ENCODE data around the gene FUT4.
"Not testable (repeated sequence)": the region's sequence is repeated elsewhere in the genome, so short reads cannot be mapped to it uniquely, and the experiment has no call there.

The FUT4 gene

GRCh38 chr11:94544646-94545263, 1.0 kb downstream of the FUT4 start:
- Histone ChIP-seq H3K36me3 (ENCODE audit: insufficient read depth, low read length) (no peaks in the 10 kb centered on the region), H3K9me3 (ENCODE audit: low read depth, low read length) (no peaks in the 10 kb centered on the region), H3K9ac (ENCODE audit: insufficient read length) (peak overlapping the region; percentile 92), H3K4me3 (peak overlapping the region; percentile 90), H3K27ac (no peak overlapping the region)
- no peak for TF ChIP-seq POLR2AphosphoS5 (IDR thresholded peaks at IDR 0.05; ENCODE audit: borderline replicate concordance, low read depth, low read length)
- no peak for DNase-seq (ENCODE audit: low read depth, low spot score)

GRCh38 chr11:94545264-94546161, 1.8 kb downstream of the FUT4 start:
- no peak overlapping the region for H3K27ac ChIP-seq
- H3K4me3 ChIP-seq = peak overlapping the region; percentile 90
- H3K36me3 ChIP-seq (ENCODE audit: insufficient read depth, low read length) = no peaks in the 10 kb centered on the region
- no peaks in the 10 kb centered on the region for H3K9me3 ChIP-seq (ENCODE audit: low read depth, low read length)
- no peak for DNase-seq (ENCODE audit: low read depth, low spot score)
- TF ChIP-seq EZH2 (IDR thresholded peaks at IDR 0.05) = no peak
- TF ChIP-seq FOXP2 (optimal IDR thresholded peaks at IDR 0.05; ENCODE audit: control extremely low read depth, extremely low read length, insufficient read depth) = no peak
- no peak for TF ChIP-seq POLR2AphosphoS5 (IDR thresholded peaks at IDR 0.05; ENCODE audit: borderline replicate concordance, low read depth, low read length)
- H3K9ac ChIP-seq (ENCODE audit: insufficient read length) = no peak overlapping the region

DNA sequence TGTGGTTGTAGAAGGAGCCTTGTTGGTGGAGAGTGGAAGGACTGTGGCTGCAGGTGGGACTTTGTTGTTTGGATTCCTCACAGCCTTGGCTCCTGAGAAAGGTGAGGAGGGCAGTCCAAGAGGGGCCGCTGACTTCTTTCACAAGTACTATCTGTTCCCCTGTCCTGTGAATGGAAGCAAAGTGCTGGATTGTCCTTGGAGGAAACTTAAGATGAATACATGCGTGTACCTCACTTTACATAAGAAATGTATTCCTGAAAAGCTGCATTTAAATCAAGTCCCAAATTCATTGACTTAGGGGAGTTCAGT, 2.4 kb downstream of the FUT4 start:
- no peak overlapping the region for H3K9ac ChIP-seq (ENCODE audit: insufficient read length)
- DNase-seq (ENCODE audit: low read depth, low spot score) = no peak
- no peaks in the 10 kb centered on the region for H3K36me3 ChIP-seq (ENCODE audit: insufficient read depth, low read length)
- H3K4me3 ChIP-seq = peak overlapping the region; percentile 90
- no peaks in the 10 kb centered on the region for H3K9me3 ChIP-seq (ENCODE audit: low read depth, low read length)
- TF ChIP-seq EZH2 (IDR thresholded peaks at IDR 0.05) = no peak
- TF ChIP-seq FOXP2 (optimal IDR thresholded peaks at IDR 0.05; ENCODE audit: control extremely low read depth, extremely low read length, insufficient read depth) = no peak
- TF ChIP-seq POLR2AphosphoS5 (IDR thresholded peaks at IDR 0.05; ENCODE audit: borderline replicate concordance, low read depth, low read length) = no peak
- no peak overlapping the region for H3K27ac ChIP-seq

GRCh38 chr11:94546886-94547285, 3.2 kb downstream of the FUT4 start:
- peak overlapping the region; percentile 3 for H3K9ac ChIP-seq (ENCODE audit: insufficient read length)
- DNase-seq (ENCODE audit: low read depth, low spot score) = no peak
- 0 out of 2 replicates have a peak overlapping the region, but pooled peaks have one; percentile 1 for H3K27ac ChIP-seq
- peak overlapping the region; percentile 90 for H3K4me3 ChIP-seq
- H3K36me3 ChIP-seq (ENCODE audit: insufficient read depth, low read length) = no peaks in the 10 kb centered on the region
- no peak for TF ChIP-seq POLR2AphosphoS5 (IDR thresholded peaks at IDR 0.05; ENCODE audit: borderline replicate concordance, low read depth, low read length)
- TF ChIP-seq FOXP2 (optimal IDR thresholded peaks at IDR 0.05; ENCODE audit: control extremely low read depth, extremely low read length, insufficient read depth) = no peak
- H3K9me3 ChIP-seq (ENCODE audit: low read depth, low read length) = no peaks in the 10 kb centered on the region

- Histone ChIP-seq H3K9me3 (ENCODE audit: low read depth, low read length) (no peaks in the 10 kb centered on the region), H3K4me3 (no peak overlapping the region), H3K27ac (no peak overlapping the region), H3K36me3 (ENCODE audit: insufficient read depth, low read length) (no peaks in the 10 kb centered on the region), H3K9ac (ENCODE audit: insufficient read length) (no peak overlapping the region)
- no peak for DNase-seq (ENCODE audit: low read depth, low spot score)
- TF ChIP-seq EZH2 (IDR thresholded peaks at IDR 0.05) (no peak), FOXP2 (optimal IDR thresholded peaks at IDR 0.05; ENCODE audit: control extremely low read depth, extremely low read length, insufficient read depth) (no peak), POLR2AphosphoS5 (IDR thresholded peaks at IDR 0.05; ENCODE audit: borderline replicate concordance, low read depth, low read length) (no peak)
These were observed 5.4 kb downstream of the FUT4 start for GRCh38 chr11:94549146-94549545.

- H3K4me3 ChIP-seq = no peak overlapping the region
- no peaks in the 10 kb centered on the region for H3K9me3 ChIP-seq (ENCODE audit: low read depth, low read length)
- H3K27ac ChIP-seq = no peak overlapping the region
- no peak for DNase-seq (ENCODE audit: low read depth, low spot score)
- TF ChIP-seq EZH2 (IDR thresholded peaks at IDR 0.05) (no peak), FOXP2 (optimal IDR thresholded peaks at IDR 0.05; ENCODE audit: control extremely low read depth, extremely low read length, insufficient read depth) (no peak), POLR2AphosphoS5 (IDR thresholded peaks at IDR 0.05; ENCODE audit: borderline replicate concordance, low read depth, low read length) (no peak)
- H3K36me3 ChIP-seq (ENCODE audit: insufficient read depth, low read length) = no peaks in the 10 kb centered on the region
- no peak overlapping the region for H3K9ac ChIP-seq (ENCODE audit: insufficient read length)
These were observed 6.8 kb downstream of the FUT4 start for GRCh38 chr11:94550513-94550912.

- TF ChIP-seq POLR2AphosphoS5 (IDR thresholded peaks at IDR 0.05; ENCODE audit: borderline replicate concordance, low read depth, low read length) (no peak), FOXP2 (optimal IDR thresholded peaks at IDR 0.05; ENCODE audit: control extremely low read depth, extremely low read length, insufficient read depth) (no peak), EZH2 (IDR thresholded peaks at IDR 0.05) (no peak)
- no peak for DNase-seq (ENCODE audit: low read depth, low spot score)
- H3K9me3 ChIP-seq (ENCODE audit: low read depth, low read length) = no peaks in the 10 kb centered on the region
- no peaks in the 10 kb centered on the region for H3K36me3 ChIP-seq (ENCODE audit: insufficient read depth, low read length)
- no peak overlapping the region for H3K27ac ChIP-seq
- no peak overlapping the region for H3K4me3 ChIP-seq
- H3K9ac ChIP-seq (ENCODE audit: insufficient read length) = no peak overlapping the region
These were observed 10.2 kb downstream of the FUT4 start for GRCh38 chr11:94553938-94554337.

GRCh38 chr11:94555752-94556329, 12.1 kb downstream of the FUT4 start:
- not testable (repeated sequence) for H3K9ac ChIP-seq (ENCODE audit: insufficient read length); H3K4me3 ChIP-seq; H3K27ac ChIP-seq

More at GRCh38 chr11:94555752-94556329, 12.1 kb downstream of the FUT4 start:
- not testable (repeated sequence) for DNase-seq (ENCODE audit: low read depth, low spot score); H3K9me3 ChIP-seq (ENCODE audit: low read depth, low read length); H3K36me3 ChIP-seq (ENCODE audit: insufficient read depth, low read length)
